Activated T-cell treated with anti-CD3 and anti-CD28 coated beads, Interleukin-2, amount 50 U/mL, for 1 hour (primary cell): ENCODE results near the gene HLA-DPA1.

ENCODE experiments used
- DNase-seq: peaks from one replicate; pipeline ENCODE4 v3.0.0-alpha.2; 2020

The HLA-DPA1 gene

GRCh38 chr6:33061987-33062386 is 11.5 kb downstream of the HLA-DPA1 start:
- no peak for DNase-seq

GRCh38 chr6:33057222-33058150 is 16.0 kb downstream of the HLA-DPA1 start:
- no peak for DNase-seq

GRCh38 chr6:33053230-33053629 is 20.2 kb downstream of the HLA-DPA1 start:
- no peak for DNase-seq

GRCh38 chr6:33052627-33053026 is 20.8 kb downstream of the HLA-DPA1 start:
- no peak for DNase-seq

GRCh38 chr6:33050014-33050810 is 23.2 kb downstream of the HLA-DPA1 start:
- no peak for DNase-seq

GRCh38 chr6:33049323-33050013 is 24.0 kb downstream of the HLA-DPA1 start:
- DNase-seq, result no peak

- no peak for DNase-seq
These were observed 33.3 kb downstream of the HLA-DPA1 start for GRCh38 chr6:33040157-33040556.

- DNase-seq, result no peak
These were observed 36.9 kb downstream of the HLA-DPA1 start for GRCh38 chr6:33036535-33036934.

- no peak for DNase-seq
These were observed 38.9 kb downstream of the HLA-DPA1 start for GRCh38 chr6:33034554-33034953.

- no peak for DNase-seq
These were observed 43.2 kb downstream of the HLA-DPA1 start for GRCh38 chr6:33030245-33030644.

GRCh38 chr6:33029328-33030184 is 43.9 kb downstream of the HLA-DPA1 start:
- DNase-seq, result no peak

- no peak for DNase-seq
These were observed 45.1 kb downstream of the HLA-DPA1 start for GRCh38 chr6:33028220-33028849.

- no peak for DNase-seq
These were observed 48.9 kb downstream of the HLA-DPA1 start for GRCh38 chr6:33024521-33024920.

GRCh38 chr6:33023536-33023935 is 49.9 kb downstream of the HLA-DPA1 start:
- no peak for DNase-seq

- DNase-seq, result no peak
These were observed 51.5 kb downstream of the HLA-DPA1 start for GRCh38 chr6:33021917-33022316.

- DNase-seq, result no peak
These were observed 54.1 kb downstream of the HLA-DPA1 start for GRCh38 chr6:33019372-33019771.

- no peak for DNase-seq
These were observed 54.5 kb downstream of the HLA-DPA1 start for GRCh38 chr6:33018904-33019303.

- no peak for DNase-seq
These were observed 55.0 kb downstream of the HLA-DPA1 start for GRCh38 chr6:33018418-33018817.

- DNase-seq, result no peak
These were observed 55.6 kb downstream of the HLA-DPA1 start for GRCh38 chr6:33017694-33018353.

GRCh38 chr6:33017018-33017417 is 56.4 kb downstream of the HLA-DPA1 start:
- DNase-seq, result no peak

- no peak for DNase-seq
These were observed 57.7 kb downstream of the HLA-DPA1 start for GRCh38 chr6:33015798-33016197.
